HT-29 (cell line): Measurements from ENCODE around the gene PIAS4. TPM values are rescaled to one million over a fixed set of nuclear protein-coding genes. Genes with fewer than 3 reads are reported as not detected.

Source experiments
- DNase-seq: peaks from one replicate; pipeline ENCODE4 v3.0.0-alpha.2; 2015; ENCODE audit warnings: low spot score
- total RNA-seq: library from RNA; depleted of rRNA; stranded (reverse); fragments of >200 nt; shearing (Covaris generic); gene quantifications from 2 replicates; pipeline ENCODE4 v1.2.3, GENCODE V29; 2014

Gene PIAS4
- total RNA-seq, 1 experiment from 2014 or later = 40.8 TPM

GRCh38 chr19:4038661-4039423 lies 31.3 kb downstream of the PIAS4 start:
- no peak for DNase-seq

DNA sequence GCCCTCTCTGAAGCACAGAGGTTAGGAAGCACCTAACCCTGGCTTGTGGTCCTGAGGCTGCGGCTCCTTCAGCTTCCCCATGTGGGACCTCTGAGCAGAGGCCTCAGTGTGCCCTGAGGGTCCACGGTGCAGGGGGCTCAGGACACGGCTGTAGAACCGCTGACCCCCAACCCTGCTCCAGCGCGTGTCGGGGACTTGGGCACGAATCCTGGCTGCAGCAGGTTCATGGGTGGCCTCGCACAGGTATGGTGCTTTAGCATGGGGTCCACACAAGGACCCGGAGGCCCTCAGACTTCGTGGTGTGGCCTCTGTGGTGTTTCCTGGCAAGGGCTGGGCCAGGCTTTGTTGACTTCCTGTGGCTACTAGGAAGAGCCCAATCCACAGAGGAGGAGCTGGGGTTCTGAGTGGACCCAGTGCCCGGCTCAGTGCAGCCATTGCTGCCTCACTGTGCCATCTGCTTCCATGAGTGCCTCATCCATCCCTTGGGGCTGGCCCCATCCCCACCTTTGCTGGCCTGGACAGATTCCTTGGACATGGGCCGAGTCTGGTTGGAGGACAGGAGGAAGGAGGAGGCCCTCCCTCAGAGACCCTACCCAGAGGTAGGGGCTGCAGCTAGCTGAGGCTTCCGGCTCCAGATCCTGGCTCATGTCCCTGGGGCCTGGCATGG lies 34.7 kb downstream of the PIAS4 start:
- DNase-seq = no peak

DNA sequence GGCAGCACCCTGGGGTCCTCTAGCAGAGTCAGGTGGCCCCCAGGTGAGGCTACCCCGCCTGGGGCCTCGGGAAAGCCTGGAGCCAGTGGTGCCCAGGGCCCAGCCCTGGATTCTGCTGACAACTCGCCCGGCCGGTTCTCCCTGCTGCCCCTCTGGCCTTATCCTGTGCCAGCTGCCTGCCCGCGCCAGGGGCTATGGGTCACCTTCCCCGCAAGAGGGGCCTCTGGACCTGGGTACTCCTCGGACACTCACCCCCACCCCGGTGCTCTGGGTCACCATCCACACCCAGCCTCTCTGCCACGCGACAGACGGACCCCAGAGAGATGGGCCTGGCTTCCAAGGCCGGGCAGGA lies 35.2 kb downstream of the PIAS4 start:
- DNase-seq = no peak

GRCh38 chr19:4043401-4043800 lies 35.9 kb downstream of the PIAS4 start:
- no peak for DNase-seq

- no peak for DNase-seq
Observed at GRCh38 chr19:4043966-4044715, 36.6 kb downstream of the PIAS4 start.

GRCh38 chr19:4044990-4045465 lies 37.5 kb downstream of the PIAS4 start:
- DNase-seq = no peak

GRCh38 chr19:4045597-4046361 lies 38.2 kb downstream of the PIAS4 start:
- DNase-seq = no peak

DNA sequence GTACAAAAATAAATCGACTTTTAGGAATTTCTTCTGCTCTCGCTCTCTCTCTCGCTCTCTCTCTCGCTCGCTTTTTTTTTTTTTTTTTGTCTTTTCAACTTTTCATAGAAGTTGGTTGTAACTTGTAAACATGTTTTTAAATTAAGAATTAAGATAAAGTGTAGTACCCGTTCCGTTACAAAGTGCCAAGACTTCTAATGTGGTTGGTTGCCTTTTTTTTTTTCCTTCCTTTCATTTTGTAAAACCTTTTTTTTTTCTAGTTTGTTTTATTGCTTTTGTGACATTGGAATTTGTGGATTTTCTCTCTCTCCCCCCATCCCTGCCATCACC lies 38.8 kb downstream of the PIAS4 start:
- DNase-seq = no peak

- DNase-seq = no peak
Observed at GRCh38 chr19:4046946-4047683, 39.6 kb downstream of the PIAS4 start.

DNA sequence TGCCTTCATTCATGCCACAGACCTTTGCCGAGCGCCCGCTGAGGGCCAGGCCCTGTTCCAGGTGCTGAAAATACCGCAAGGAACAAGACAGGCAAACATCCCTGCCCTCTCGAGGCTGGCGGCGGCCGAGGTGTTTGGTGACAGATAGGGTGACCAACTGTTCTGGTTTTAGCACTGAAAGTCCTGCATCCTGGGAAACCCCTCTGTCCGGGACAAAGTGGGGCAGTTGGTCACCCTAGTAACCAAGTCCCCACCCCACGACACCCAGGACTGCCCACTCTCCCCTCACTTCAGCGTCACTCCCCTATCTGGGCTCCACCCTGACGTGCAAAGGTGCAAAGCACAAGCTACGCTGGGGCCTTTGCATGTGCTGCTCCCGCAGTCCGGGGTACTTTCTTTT lies 41.9 kb downstream of the PIAS4 start:
- DNase-seq = no peak

- peak; percentile 39 for DNase-seq
Observed at GRCh38 chr19:4051175-4052101, 43.9 kb downstream of the PIAS4 start.

- DNase-seq = peak; percentile 75
Observed at GRCh38 chr19:4052114-4052992, 44.8 kb downstream of the PIAS4 start.

GRCh38 chr19:4052993-4053422 lies 45.5 kb downstream of the PIAS4 start:
- DNase-seq = peak; percentile 66

DNA sequence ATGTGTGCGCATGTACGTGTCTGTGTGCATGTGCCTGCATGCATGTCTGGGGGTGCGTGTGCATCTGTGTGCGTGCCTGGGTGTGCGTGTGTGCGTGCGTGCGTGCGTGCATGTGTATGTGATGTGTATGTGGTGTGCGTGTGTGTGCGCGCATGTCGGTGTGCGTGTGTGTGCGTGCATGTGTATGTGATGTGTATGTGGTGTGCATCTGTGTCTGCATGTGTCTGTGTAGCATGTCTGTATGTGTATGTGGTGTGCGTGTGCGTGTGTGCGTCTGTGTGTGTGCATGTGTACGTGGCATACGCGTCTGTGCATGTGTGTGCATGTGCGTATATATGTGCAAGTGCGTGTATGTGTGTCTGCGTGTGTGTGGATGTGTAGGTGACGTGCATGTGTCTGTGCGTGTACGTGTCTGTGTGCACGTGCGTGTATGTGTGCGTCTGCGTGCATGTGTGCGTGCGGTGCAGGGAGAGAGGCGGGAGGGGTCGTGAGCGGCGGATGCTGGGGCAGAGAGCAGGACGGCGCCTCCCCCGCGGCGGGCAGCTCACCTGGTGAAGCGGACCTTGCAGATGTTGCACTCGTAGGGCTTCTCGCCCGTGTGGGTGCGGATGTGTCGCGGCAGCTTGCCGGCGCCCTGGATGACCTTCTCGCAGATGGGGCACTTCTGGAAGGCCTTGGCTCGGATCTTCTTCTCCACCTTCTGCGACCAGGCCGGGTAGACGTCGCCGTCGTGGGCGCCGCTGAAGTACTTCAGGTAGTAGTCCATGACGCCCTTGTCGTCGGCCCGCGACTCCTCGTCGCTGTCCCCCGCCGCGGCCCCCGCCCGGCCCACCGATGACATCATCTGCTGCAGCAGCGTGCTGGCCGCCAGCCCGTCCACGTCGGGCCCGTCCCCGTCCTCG lies 46.1 kb downstream of the PIAS4 start:
- DNase-seq = peak; percentile 52

DNA sequence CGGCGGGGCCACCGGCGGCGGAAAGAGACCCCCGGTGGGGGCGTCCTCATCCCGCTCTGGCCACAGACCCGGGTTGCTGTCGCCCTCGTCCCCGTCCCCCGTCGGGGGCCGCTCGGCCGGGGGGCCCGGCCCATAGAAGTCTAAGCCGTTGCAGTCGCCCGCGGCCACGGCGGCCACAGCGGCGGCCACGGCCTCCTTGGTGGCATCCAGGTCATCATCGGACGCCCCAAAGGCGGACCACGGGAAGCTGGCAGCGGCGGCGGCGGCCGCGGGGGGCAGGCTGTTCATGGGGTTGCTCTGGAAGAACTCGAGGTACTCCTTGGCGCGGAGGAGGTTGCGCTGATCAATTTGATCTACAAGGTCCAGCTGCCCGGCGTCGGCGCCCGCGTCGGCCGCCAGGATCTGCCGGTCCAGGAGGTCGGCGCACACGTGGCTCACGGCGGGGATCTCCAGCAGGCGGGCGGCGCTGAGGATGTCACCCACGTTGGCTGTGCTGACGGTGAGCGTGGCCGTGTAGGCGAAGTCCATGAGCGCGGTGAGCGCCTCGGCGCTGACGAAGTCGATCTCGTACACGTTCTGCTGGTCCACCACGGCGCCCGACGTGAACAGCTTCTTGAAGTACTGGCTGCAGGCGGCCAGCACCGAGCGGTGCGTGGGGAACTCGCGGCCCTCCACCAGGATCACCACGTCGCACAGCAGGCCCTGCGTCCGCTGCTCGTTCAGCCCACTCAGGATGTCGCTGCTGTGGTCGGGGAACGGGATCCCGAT lies 47.1 kb downstream of the PIAS4 start:
- DNase-seq = peak; percentile 49

- no peak for DNase-seq
Observed at GRCh38 chr19:4055209-4055552, 47.6 kb downstream of the PIAS4 start.
